ENCODE data around the gene KY. TPM values are rescaled to one million over a fixed set of nuclear protein-coding genes. Genes with fewer than 3 reads are reported as not detected.

KY gene
- total RNA-seq, 1 donor from 2014 or later = 0.24 TPM

DNA sequence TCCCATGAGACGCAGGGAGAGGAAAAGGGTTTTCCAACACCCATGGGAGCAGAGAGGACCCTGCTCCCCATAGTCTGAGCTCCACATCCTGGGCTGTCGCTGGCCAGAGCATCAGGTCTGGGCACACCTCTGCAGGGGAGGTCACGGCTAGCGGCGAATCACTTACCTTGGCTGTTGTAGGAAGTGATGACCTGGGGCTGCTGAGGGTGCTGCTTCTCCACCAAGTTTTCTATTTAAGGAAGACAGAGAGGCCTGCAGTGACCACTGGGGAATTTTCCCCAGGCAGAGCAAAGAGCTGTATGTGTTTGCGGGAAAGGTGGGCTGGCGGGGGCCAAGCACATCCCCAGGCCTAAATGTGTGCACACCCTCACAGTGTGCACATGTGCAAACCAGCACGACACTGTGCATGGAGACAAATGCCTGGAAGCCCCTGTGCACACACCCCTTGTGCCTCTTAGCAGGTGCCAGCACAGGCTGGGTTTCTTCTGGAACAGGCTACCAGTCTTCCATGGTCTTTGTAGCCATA lies 7.6 kb downstream of the KY start:
- Histone ChIP-seq H3K27ac (no peak overlapping the region), H3K27me3 (ENCODE audit: low read depth) (no peaks in the 10 kb centered on the region), H3K4me1 (no peaks in the 10 kb centered on the region), H3K4me3 (no peak overlapping the region), H3K36me3 (no peaks in the 10 kb centered on the region), H3K9me3 (no peaks in the 10 kb centered on the region)
- DNase-seq (no peak), ATAC-seq (no peak)
- TF ChIP-seq, protein P1, sequence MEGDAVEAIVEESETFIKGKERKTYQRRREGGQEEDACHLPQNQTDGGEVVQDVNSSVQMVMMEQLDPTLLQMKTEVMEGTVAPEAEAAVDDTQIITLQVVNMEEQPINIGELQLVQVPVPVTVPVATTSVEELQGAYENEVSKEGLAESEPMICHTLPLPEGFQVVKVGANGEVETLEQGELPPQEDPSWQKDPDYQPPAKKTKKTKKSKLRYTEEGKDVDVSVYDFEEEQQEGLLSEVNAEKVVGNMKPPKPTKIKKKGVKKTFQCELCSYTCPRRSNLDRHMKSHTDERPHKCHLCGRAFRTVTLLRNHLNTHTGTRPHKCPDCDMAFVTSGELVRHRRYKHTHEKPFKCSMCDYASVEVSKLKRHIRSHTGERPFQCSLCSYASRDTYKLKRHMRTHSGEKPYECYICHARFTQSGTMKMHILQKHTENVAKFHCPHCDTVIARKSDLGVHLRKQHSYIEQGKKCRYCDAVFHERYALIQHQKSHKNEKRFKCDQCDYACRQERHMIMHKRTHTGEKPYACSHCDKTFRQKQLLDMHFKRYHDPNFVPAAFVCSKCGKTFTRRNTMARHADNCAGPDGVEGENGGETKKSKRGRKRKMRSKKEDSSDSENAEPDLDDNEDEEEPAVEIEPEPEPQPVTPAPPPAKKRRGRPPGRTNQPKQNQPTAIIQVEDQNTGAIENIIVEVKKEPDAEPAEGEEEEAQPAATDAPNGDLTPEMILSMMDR (IDR thresholded peaks at IDR 0.05) = no peak
- intact Hi-C loops (cut with DNase I) = no loop called here

DNA sequence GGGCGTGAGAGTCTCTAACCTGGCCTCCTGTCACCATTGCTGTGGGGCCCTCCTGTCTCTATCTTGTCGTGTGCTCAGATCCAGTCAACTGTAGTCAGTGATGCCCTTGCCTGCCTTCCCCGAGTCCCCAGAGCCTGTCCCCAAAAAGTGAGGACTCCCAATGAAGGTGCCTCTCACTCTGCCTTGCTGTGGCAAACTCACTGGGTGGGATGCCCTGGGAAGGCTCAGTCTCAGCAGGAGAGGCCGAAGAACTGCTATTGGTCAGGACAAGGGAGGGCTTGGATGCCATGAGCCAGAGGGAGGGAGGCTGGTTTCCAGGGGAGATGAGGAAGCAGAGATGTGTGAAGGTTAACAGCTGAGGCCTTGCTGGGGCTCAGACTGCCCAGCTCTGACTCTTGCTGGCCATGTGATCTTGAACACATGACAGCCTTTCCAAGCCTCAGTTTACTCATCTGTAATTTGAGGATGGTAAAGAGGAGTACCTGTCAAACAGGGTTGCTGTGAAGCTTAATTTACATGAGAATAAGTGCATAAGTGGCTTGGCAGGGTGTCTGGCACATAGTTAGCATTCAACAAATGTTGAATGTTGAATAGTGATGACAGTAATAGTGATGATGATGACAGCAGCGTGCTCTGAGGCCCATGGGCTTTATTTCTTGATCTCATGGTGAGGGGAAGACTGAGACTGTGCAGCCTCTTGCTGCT lies 8.2 kb downstream of the KY start:
- no peak for ATAC-seq
- intact Hi-C loops (cut with DNase I) = no loop called here
- H3K27me3 ChIP-seq (ENCODE audit: low read depth) = no peaks in the 10 kb centered on the region

DNA sequence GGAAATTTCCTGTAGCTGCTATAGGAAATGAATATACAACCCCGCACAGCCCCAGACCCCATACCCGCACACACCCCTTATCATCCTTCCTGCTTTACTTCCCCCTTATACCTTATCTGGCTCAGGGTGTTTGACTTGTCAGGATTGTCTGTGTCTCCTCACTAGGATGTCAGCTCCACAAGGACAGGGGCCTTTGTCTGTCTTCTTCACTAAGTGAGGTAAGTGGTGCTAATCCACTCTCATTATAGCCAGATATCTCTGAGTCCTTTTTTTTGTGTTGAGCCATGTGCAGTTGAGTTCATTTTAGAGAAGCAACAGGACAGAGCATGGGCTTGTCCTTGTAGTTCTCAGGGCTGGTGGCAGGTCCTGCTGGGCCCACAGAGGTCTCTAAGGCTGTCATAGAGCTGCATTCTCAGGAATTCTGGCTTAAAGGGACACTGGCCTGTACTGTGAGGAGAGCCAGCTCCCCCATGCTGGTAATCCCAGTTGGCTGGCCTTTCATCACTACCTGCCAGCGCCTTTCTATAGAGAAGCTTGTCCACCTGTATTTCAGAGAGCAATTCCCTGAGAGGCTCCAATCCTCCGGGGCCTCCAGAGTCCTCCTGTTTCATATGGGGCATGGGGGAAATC lies 9.0 kb downstream of the KY start:
- TF ChIP-seq, protein P1 (IDR thresholded peaks at IDR 0.05) = no peak
- H3K36me3 ChIP-seq = no peaks in the 10 kb centered on the region
- H3K9me3 ChIP-seq = no peaks in the 10 kb centered on the region
- intact Hi-C loops (cut with DNase I) = no loop called here
- H3K4me1 ChIP-seq = no peaks in the 10 kb centered on the region
- no peak overlapping the region for H3K4me3 ChIP-seq
- DNase-seq = no peak
- H3K27ac ChIP-seq = no peak overlapping the region
- no peak for ATAC-seq
- H3K27me3 ChIP-seq (ENCODE audit: low read depth) = no peaks in the 10 kb centered on the region

More for the DNA sequence above, 8.2 kb downstream of the KY start:
- Histone ChIP-seq H3K4me3 (no peak overlapping the region), H3K9me3 (no peaks in the 10 kb centered on the region), H3K4me1 (no peaks in the 10 kb centered on the region), H3K36me3 (no peaks in the 10 kb centered on the region), H3K27ac (no peak overlapping the region)
- TF ChIP-seq, protein P1 (IDR thresholded peaks at IDR 0.05) = no peak
- DNase-seq = no peak

DNA sequence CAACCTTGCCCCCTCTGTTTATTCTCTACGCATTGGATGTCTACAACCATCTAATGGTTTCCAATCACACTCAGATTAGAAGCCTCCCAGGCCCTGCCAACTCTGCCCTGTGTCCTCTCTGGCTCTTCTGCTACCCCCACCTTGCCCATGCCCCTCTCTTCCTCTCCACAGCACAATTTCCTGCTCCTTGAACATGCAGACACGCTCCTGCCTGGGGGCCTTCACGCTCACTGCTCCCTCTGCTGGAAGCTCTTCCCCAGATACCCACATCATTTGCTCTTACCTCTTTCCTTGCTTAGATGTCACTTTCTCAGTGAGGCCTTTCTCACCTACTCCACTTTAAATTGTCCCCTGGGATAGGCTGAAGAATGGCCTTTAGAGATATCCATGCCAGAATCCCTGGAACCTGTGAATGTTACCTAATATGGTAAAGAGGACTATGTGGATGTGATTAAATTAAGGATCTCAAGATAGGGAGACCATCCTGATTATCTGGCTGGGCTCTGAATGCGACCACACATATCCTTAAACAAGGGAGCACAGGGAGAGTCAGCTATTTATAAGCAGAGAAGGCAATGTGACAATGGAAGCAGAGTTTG lies 9.9 kb downstream of the KY start:
- no peaks in the 10 kb centered on the region for H3K27me3 ChIP-seq (ENCODE audit: low read depth)
- TF ChIP-seq, protein P1 (IDR thresholded peaks at IDR 0.05) = peak; percentile 19
- H3K4me3 ChIP-seq = no peak overlapping the region
- H3K4me1 ChIP-seq = no peaks in the 10 kb centered on the region
- DNase-seq (no peak), ATAC-seq (no peak)
- intact Hi-C loops (cut with DNase I) = no loop called here
- H3K36me3 ChIP-seq = no peaks in the 10 kb centered on the region
- H3K9me3 ChIP-seq = no peaks in the 10 kb centered on the region
- H3K27ac ChIP-seq = no peak overlapping the region

DNA sequence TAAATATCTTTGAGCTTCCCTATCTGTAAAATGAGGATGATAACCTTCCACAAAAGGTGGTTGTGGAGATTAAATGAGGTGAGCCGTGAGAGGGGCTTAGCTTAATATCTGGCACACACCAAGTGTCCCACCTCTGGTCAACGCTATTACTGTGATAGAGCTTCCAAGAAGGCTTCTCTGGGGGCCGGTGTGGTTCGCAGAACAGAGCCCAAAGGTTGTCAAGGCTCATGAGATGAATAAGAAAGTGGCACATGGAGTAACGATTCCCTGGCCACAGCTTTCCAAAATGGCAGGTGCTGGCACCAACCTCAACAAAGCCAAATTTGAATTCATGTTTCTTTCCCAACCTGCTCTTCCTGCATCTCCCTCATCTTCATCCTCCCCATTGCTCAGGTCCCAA lies 10.4 kb downstream of the KY start:
- intact Hi-C loops (cut with DNase I) = no loop called here
- DNase-seq (no peak), ATAC-seq (no peak)
- Histone ChIP-seq H3K27me3 (ENCODE audit: low read depth) (no peaks in the 10 kb centered on the region), H3K4me1 (no peaks in the 10 kb centered on the region), H3K27ac (no peak overlapping the region), H3K36me3 (no peaks in the 10 kb centered on the region), H3K4me3 (no peak overlapping the region), H3K9me3 (no peaks in the 10 kb centered on the region)
- TF ChIP-seq, protein P1 (IDR thresholded peaks at IDR 0.05) = no peak

Data from lower lobe of right lung (tissue), 2 donors.